ENCODE results near the gene TUT4.

TUT4 gene

DNA sequence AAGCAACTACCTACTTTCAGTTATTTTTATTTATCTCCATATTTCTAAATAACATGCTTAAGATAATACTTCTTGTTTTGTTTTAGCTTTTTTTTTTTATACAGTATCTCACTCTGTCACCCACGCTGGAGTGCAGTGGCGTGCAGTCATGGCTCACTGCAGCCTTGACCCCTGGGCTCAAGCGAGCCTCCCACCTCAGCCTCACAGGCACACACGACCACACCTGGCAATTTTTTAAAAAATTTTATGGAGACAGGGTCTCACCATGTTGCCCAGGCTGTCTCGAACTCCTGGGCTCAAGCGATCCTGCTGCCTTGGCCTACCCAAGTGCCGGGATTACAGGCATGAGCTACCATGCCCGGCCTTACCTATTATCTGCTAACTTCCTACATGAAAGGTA, 20.6 kb downstream of the TUT4 start:
- no peak for DNase-seq (ENCODE audit: low read depth)

DNA sequence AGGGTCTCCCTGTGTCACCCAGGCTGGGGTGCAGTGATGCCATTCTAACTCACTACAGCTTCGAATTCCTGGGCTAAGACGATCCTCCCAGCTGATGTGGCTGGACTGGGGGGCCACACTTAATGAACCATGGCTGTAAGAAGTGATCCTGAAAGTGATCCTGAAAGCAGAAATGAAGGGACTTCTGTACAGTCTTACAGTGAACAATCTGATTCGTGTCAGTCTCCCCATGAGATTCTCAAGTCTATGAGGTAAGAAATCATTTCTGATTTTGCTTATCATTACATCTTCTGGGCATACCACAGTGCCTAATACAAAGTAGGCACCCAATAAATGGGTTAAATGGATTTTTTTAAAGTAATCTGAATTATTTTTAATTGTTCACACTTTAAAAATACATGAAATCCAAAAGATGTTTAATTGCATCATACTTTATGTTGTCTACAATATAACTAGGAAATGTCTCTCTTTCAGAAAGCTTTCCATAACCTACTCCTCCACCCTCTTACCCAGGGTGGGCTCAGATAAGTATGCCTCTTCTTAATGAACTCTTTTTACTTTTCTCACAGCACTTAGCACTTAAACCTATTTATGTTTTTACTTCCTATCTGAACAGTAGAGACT, 21.5 kb downstream of the TUT4 start:
- no peak for DNase-seq (ENCODE audit: low read depth)

DNA sequence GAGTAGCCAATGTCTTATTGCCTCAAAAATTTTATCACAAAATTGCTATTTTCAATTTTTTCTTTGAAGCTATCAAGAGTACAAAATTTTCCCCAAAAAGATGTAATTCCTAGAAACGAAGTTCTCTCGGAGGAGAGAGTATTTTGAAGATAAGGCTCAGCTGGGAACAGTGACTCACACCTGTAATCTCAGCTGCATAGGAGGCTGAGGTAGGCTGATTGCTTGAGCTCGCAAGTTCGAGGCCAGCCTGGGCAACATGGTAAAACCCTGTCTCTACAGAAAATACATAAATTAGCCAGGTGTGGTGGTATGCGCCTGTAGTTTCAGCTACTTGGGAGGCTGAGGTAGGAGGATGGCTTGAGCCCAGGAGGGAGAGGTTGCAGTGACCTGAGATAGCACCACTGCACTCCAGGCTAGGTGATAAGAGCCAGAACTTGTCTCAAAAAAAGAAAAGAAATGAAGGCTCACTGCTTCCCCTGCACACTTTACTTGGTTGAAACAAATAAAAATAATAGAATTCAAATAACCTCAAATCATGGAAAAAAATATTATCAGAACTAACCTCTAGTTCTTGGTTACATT, 22.2 kb downstream of the TUT4 start:
- DNase-seq (ENCODE audit: low read depth): no peak

DNA sequence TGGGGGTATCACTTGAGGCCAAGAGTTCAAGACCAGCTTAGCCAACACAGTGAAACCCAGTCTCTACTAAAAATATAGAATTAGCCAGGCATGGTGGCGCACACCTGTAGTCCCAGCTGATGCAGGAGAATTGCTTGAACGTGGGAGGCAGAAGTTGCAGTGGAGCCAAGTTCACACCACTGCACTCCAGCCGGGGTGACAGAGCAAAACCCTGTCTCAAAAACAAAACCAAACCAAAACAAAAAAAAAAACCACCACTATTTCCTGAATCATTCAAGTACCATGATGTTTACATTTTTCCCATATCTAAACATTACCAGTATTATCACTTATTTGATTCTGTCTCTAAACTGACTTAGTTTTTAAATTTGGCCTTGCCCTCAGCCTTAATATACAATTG, 29.5 kb downstream of the TUT4 start:
- peak; percentile 23 for DNase-seq (ENCODE audit: low read depth)

DNA sequence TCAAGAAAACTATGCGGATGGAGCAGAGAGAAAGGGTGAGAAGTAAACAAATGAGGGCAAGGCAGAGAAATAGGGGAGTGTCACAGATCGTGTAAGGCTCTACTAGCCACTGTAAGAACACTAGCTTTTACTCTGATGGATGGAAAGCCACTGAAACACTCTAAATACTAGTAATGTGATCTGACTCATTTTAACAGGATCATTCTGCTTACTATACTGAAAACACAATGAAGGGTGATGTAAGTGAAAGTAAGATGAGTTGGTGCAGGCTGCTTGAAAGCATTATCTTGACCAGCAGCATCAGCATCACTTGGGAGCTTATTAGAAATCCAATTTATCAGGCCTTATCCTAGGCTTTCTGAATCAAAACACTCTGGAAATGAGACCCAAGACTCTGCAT, 32.7 kb downstream of the TUT4 start:
- peak; percentile 11 for DNase-seq (ENCODE audit: low read depth)

DNA sequence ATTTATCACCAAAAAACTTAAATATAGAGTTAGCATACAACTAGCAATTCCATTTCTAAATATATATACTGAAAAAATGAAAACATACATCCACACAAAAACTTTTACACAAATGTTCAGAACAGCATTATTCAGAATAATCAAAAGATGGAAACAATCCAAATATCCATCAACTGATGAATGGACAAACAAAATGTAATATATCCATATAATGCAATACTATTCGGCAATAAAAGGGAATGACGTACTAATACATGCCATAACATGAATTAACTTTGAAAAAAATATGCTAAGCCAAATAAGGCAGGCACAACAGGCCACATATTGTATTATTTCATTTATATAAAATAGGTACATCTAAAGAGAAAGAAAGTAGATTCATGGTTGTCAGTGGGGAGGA, 33.9 kb downstream of the TUT4 start:
- DNase-seq (ENCODE audit: low read depth): no peak

DNA sequence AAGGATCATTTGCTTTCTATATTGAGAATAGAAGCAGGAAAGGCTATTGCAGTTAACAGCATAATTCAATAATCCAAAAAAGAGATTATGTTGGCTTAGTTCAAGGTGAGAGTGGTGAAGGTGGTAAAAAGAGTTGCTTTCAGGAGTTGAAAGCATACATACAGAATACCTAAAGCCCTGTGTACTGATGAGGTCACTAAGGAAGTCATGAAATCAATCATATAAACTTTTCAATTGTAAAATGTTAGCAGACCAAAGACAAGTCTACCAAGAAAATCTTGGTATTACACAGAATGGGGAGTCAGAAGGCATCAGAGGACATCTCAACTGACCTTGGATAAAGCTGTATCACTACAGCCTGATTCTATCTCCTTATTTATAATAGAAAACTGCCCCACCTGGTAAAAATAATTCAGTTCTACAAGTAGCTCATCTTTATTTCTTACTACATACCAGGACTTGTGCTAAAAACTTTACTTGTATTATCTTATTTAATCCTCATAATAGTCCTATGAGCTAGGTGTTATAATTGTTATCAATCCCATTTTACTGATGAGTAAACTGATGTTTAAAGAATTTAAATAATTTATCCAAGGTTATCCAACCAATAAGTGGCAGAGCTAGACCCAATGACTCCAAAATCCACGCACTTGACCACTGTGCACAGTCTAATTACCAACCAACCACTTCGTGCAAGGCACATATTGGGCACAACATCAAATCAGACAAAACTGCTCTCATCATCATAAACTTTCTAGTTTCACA, 40.9 kb downstream of the TUT4 start:
- DNase-seq (ENCODE audit: low read depth): no peak

DNA sequence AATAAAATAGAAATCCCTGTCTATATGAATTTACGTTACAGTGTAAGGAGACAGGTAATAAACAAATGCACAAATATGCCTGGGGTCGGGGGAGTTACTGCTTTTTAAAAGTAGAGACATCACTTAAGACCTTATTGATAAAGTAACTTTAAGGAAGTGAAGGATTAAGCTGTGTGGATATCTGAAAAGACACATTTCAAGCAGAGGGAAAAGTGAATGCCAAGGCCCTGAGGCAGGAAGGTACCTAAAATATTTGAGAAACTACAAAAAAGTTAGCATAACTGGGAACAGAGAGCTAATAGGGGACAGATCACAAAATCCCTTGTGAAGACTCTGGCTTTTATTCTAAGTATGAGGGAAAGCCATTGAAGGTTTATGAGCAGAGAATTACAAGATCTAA, 41.5 kb downstream of the TUT4 start:
- DNase-seq (ENCODE audit: low read depth): no peak

DNA sequence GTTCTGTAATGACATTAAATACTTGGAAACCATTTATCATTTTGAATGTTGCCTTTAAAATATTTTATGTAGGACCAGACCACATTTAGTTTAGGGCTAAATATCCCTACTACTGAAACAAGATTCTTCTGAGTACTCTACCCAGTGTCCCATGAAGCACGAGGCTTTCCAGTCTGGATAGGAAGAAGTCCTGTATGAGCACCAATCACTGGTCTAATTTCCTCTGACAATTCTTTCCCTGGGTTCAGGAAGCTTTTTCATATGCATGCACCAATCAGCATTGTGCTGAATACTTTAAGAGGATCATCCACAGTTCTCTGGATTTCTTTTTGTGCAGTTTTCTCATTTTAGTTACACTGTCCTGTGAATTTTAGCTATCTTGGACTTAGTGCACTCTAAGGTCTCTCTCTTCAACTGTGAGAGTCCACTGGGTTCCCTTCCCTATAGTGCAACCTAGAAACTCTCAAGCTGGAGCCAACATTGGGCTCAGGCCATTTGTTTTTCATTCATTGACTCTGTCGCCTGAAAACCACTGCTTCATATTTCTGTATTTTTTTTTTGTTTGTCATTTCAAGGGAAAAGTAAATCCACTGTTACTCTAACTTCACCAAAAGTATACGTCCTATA, 45.9 kb downstream of the TUT4 start:
- DNase-seq (ENCODE audit: low read depth): no peak

DNA sequence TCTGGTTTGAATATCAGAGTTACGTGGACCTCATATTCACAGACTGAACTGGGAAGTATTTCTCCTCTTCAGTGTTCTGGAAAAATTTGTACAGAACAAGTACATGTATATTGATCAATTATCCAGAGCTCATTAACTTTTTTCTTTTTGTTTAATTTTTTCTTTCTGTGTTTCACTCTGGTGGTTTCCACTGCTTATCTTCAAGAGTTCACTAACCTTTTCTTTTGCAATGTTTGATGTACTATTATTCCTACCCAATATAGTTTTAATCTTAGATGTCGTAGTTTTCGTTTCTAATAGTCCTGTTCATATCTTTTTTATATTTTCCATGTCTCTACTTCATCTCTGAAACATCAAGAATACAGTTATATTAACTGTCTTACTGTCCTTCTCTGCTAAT, 46.5 kb downstream of the TUT4 start:
- DNase-seq (ENCODE audit: low read depth): no peak

DNA sequence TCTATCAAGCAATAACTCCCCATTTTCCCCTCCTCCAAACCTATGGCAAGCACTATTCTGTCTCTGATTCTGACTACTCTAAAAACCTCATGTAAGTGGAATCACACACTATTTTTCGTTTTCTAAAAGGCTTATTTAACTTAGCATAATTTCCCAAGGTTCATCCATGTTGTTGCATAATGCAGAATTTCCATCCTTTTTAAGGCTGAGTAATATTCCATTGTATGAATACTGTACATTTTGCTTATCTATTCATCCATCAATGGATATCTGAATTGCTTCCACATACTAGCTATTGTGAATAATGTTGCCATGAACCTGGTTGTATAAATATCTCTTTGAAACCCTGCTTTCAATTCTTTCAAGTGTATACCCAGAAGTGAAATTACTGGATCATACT, 48.2 kb downstream of the TUT4 start:
- DNase-seq (ENCODE audit: low read depth): no peak

DNA sequence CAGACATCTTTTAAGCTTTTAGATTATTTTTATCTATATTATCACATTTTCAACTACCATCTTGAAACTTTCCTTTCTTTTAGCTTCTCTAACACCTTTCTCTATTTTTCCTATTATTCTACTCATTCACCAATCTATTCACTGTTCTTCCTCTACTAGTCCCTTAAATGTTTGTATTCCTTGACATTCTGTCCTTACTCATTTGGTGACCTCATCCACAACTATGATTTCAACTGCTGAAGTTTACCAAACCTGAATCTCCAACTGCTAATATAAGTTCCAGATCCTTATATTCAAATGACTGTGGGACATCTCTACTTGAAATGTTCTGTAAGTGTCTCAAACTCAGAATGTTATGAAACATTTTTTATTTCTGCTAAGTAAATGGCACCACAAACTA, 49.2 kb downstream of the TUT4 start:
- DNase-seq (ENCODE audit: low read depth): no peak

DNA sequence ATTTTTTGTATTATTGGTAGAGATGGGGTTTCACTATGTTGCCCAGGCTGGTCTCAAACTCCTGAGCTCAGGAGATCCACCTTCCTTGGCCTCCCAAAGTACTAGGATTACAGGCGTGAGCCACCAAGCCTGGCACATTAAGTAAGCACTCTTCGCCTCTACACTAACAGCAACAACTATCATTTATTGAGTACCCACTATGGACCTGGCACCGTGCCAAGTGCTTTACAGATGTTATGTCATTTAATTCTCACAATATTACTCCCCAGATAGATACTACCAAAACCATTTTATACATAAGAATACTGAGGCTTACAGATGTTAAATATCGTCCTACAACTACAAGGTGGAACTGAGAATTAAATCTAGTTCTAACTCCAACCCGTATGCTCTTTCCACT, 50.1 kb downstream of the TUT4 start:
- DNase-seq (ENCODE audit: low read depth): no peak

DNA sequence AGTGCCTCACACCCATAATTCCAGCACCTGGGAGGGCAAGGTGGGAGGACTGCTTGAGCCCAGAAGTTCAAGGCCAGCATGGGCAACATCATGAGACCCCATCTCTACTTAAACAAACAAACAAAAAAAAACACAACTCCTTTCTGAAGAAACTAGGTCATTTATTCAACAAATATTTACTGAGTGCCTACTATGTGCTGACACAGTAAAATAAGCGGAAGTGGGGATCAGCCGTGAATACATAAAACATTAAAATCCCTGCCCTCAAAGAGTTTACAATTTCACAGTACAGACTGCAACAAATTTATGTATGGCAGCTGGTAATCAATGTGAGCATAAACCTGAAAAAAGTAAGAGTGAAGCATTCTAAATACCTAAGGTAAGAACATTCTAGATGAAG, 65.3 kb downstream of the TUT4 start:
- no peak for DNase-seq (ENCODE audit: low read depth)

DNA sequence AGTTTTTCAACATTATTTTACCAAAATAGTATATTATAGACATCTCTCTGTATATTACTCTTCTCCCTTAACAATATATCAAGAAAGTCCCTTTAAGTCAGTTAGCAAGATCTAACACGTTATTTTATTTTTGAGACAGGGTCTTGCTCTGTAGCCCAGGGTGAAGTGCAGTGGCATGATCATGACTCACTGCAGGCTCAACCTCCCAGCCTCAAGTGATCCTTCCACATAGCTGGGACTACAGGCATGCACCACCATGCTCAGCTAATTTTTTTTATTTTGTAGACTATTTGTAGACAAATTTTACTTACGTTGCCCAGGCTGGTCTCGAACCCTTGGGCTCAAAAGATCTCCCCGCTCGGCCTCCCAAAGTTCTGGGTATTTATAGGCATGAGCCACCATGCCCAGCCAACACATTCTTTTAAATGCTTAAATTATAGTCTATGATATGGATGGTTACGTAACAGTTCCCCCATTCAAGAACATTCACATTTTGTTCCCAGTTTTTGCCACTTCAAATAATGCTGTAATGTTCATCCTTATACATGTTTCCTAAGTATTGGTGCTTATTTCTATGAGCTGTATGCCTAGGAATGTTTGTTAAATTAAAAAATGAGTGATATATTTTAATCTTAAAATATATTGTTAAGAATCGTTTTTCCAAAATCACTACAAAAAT, 70.4 kb downstream of the TUT4 start:
- DNase-seq (ENCODE audit: low read depth): no peak

DNA sequence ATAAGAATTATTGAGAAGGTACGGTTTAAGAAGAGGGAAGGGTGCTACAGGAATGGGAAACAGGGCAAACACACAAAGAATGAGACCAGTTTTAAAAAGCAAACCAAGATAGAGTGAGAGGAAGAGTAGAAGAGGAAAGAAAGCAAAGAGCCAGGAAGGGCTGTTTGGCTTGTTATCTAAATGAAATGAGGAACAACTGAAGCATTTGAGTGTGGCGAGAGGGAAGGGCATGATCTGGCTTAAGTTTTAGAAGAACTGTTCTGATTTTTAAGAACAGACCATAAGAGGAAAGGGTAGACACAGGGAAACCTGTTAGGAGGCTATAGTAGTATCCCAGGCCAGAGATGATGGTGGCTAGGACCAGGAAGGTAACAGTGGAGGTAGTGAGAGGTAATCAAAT, 73.8 kb downstream of the TUT4 start:
- DNase-seq (ENCODE audit: low read depth): no peak

DNA sequence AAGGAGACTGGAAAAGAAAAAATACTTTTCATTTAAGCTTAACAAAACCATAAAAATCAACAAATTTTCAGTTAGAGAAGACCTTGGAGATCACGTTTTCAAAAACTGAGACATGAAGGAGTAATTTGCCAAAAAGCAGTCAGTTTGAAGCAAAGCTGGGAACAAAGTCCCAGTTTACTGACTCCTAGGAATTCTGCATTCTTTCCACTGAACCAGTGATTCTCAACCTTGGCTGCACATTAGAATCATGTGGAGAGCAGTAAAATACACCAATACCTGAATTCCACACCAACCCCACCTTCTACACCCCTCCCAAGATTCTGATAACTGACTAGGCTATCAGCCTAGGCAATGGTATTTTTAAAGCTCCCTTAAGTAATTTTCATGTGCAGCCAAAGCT, 75.0 kb downstream of the TUT4 start:
- no peak for DNase-seq (ENCODE audit: low read depth)

DNA sequence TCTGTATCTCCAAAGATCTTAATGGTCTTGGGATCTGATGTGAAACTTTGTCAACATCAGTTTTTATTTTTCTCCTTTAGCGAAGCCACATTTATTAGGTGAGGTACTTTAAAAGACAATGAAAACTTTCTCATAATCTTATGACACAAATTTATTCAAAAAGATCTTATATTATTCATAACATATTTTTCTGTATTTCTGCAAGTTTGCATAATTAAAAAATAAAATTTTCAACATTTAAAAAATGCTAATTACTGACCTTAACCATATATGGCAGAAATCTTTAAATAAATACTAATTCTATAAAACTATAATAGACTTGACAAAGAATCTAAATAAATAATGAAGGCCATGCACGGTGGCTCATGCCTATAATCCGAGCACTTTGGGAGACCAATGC, 75.9 kb downstream of the TUT4 start:
- DNase-seq (ENCODE audit: low read depth): no peak

DNA sequence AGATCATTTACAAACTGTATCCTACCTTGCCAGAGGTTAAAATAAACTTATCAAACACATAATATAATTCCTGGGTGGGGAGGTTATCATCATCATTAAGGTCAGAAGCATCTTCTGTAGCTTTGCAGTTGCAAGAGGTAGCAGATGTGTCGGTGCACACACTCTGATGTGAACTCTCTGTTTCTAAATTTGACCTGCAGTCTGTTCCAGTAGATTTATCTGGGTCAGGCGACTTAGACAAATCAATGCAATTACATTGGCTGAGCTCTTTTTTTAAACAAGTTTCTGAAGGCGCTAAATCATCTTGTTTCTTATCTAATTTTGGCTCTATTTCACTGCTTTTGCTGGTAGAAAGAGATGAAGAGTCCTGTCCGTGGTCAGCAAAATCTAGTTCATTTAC, 78.1 kb downstream of the TUT4 start:
- DNase-seq (ENCODE audit: low read depth): no peak

DNA sequence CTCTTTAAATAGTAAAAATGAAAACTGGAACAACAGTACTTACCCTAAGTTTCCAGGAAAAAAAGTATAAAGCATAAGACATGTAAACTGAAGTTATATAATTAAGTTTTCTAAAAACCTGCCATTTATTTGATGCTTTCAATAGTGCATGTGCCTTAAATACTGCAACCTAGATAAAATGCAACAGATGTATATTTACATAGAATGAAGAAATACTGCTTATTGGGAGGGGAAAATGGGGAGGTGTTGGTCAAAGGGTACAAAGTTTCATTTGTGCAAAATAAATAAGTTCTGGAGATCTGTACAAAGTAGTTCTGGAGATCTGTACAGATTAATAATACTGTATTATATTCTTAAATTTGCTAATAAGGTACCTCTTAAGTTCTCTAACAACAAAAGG, 79.9 kb downstream of the TUT4 start:
- DNase-seq (ENCODE audit: low read depth): no peak

DNA sequence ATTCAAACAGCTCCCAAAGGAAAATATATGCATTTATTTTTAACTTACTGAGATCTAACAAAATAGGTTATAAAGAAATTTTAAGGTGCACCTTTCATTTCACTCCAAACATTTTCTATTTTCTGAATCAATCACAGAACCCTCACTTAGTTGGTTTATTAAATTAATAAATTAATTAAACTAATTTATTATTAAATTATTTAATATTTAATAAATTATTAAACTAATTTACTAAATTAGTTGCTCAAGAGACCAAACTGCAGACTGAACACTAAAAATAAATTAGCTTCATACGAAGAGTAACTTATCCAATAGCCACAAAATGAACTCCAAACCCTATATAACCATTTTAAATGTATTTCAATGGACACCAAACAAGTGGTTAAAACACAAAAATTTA, 80.5 kb downstream of the TUT4 start:
- DNase-seq (ENCODE audit: low read depth): no peak

DNA sequence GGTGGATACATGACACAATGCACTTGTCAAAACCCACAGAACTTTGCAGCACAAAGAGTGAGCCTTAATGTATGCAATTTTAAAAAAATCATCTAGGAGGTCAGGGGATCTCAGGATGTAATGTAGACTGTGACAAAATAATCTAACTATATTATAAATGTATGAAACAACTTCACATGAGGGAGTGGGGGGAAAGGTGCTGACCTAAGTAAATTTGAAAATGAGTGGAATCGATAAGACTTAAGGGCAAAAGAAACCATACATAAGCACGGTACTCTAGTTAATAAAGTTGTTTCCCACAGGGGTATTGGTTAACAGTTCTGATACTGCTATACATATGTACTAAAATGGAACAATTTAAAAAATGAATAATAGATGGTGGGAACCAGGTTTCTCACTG, 83.8 kb downstream of the TUT4 start:
- DNase-seq (ENCODE audit: low read depth): no peak

DNA sequence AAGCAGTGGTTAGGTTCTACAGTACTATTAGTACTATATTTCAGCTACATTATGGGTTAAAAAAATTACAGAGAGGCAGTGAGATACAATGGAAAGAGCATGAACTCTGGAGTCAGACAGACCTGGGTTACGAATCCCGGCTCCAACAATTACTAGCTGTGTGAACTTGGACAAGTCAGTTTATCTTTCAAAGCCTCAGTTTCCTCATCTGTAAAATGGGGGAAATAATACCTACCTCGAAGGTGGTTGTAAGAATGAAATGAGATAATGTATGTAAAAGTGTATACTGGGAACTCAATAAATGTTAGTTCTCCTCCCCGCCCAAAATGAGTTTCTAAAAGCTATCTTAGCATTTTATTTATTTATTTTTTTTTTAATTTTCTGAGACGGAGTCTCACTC, 89.0 kb downstream of the TUT4 start:
- DNase-seq (ENCODE audit: low read depth): no peak

Measured in GM04503 (cell line).